ENCODE measurements around the gene CRYGS. TPM values are rescaled to one million over a fixed set of nuclear protein-coding genes. Genes with fewer than 3 reads are reported as not detected.
A peak's percentile ranks its signal among the peaks of the same experiment; 100 is the strongest.
"Not testable (repeated sequence)": the region's sequence is repeated elsewhere in the genome, so short reads cannot be mapped to it uniquely, and the experiment has no call there.

The CRYGS gene
- total and polyA plus RNA-seq, 3 experiments from 2014 or later: 2.7 to 3.0 TPM; not detected in 1

- POLR2A ChIA-PET: no interaction called here
- Mint-ChIP-seq H3K36me3 (peaks cover 0 to 11% (median 9%) of the 10 kb centered on the region in 3 donors), H3K4me3 (no peak overlapping the region), H3K9me3 (no peaks in the 10 kb centered on the region), H3K27ac (peak overlapping the region in 2 of 8 donors; percentile 17 to 63), H3K4me1 (peaks cover 25 to 61% (median 37%) of the 10 kb centered on the region in 3 donors), H3K27me3 (no peaks in the 10 kb centered on the region)
- CTCF ChIA-PET: no interaction called here
- no peak overlapping the region for H3K4me3 ChIP-seq (ENCODE audit: low read length)
- no peak overlapping the region for H3K27ac ChIP-seq (ENCODE audit: low read depth, low read length)
- H3K9me3 ChIP-seq (ENCODE audit: low read length): no peaks in the 10 kb centered on the region
- H3K27me3 ChIP-seq (ENCODE audit: insufficient read depth, low read length, poor library complexity, severe bottlenecking): no peaks in the 10 kb centered on the region
- DNase-seq: no peak
- peaks cover 24% of the 10 kb centered on the region for H3K4me1 ChIP-seq (ENCODE audit: insufficient read depth, low read length)
- H3K36me3 ChIP-seq (ENCODE audit: insufficient read depth, low read length): no peaks in the 10 kb centered on the region
Measured at GRCh38 chr3:186532598-186533072, 11.5 kb downstream of the CRYGS start.

- H3K27me3 Mint-ChIP-seq, DNase-seq: not testable (repeated sequence)
- peaks cover 24% of the 10 kb centered on the region for H3K4me1 ChIP-seq (ENCODE audit: insufficient read depth, low read length)
Measured at GRCh38 chr3:186531694-186532093, 12.5 kb downstream of the CRYGS start.

GRCh38 chr3:186530415-186530814, 13.8 kb downstream of the CRYGS start:
- no peak for DNase-seq
- Histone ChIP-seq H3K9me3 (ENCODE audit: low read length) (no peaks in the 10 kb centered on the region), H3K27me3 (ENCODE audit: insufficient read depth, low read length, poor library complexity, severe bottlenecking) (no peaks in the 10 kb centered on the region), H3K36me3 (ENCODE audit: insufficient read depth, low read length) (no peaks in the 10 kb centered on the region), H3K4me1 (ENCODE audit: insufficient read depth, low read length) (peaks cover 24% of the 10 kb centered on the region), H3K4me3 (ENCODE audit: low read length) (no peak overlapping the region), H3K27ac (ENCODE audit: low read depth, low read length) (no peak overlapping the region)
- Mint-ChIP-seq H3K36me3 (peaks cover 0 to 11% (median 11%) of the 10 kb centered on the region in 3 donors), H3K4me1 (peaks cover 25 to 50% (median 37%) of the 10 kb centered on the region in 3 donors), H3K27me3 (no peaks in the 10 kb centered on the region), H3K9me3 (no peaks in the 10 kb centered on the region), H3K27ac (no peak overlapping the region), H3K4me3 (no peak overlapping the region)
- ChIA-PET POLR2A (no interaction called here), CTCF (interaction anchor here (2.2 kb wide), 1 partner anchor 271 kb away, joined by 5 read pairs; no protein-coding TSS in a partner anchor)

More at GRCh38 chr3:186531694-186532093, 12.5 kb downstream of the CRYGS start:
- H3K36me3 ChIP-seq (ENCODE audit: insufficient read depth, low read length); H3K9me3 ChIP-seq (ENCODE audit: low read length); H3K4me3 Mint-ChIP-seq; H3K27ac ChIP-seq (ENCODE audit: low read depth, low read length); H3K27me3 ChIP-seq (ENCODE audit: insufficient read depth, low read length, poor library complexity, severe bottlenecking); CTCF ChIA-PET; H3K27ac Mint-ChIP-seq; H3K9me3 Mint-ChIP-seq; POLR2A ChIA-PET; H3K4me3 ChIP-seq (ENCODE audit: low read length): not testable (repeated sequence)
- Mint-ChIP-seq H3K4me1 (peaks cover 25 to 55% (median 37%) of the 10 kb centered on the region in 3 donors), H3K36me3 (peaks cover 0 to 11% (median 10%) of the 10 kb centered on the region in 3 donors)

GRCh38 chr3:186529201-186529999, 14.8 kb downstream of the CRYGS start:
- no peaks in the 10 kb centered on the region for H3K36me3 ChIP-seq (ENCODE audit: insufficient read depth, low read length)
- Mint-ChIP-seq H3K4me1 (peaks cover 18 to 41% (median 28%) of the 10 kb centered on the region in 3 donors), H3K27ac (peak overlapping the region in 4 of 8 donors; percentile 0 to 49 (median 34)), H3K9me3 (no peaks in the 10 kb centered on the region), H3K36me3 (peaks cover 0 to 11% (median 11%) of the 10 kb centered on the region in 3 donors), H3K4me3 (no peak overlapping the region), H3K27me3 (no peaks in the 10 kb centered on the region)
- ChIA-PET CTCF (interaction anchor here (2.2 kb wide), 1 partner anchor 270 kb away, joined by 5 read pairs; no protein-coding TSS in a partner anchor), POLR2A (no interaction called here)
- DNase-seq: no peak
- H3K9me3 ChIP-seq (ENCODE audit: low read length): no peaks in the 10 kb centered on the region
- peaks cover 20% of the 10 kb centered on the region for H3K4me1 ChIP-seq (ENCODE audit: insufficient read depth, low read length)
- H3K27me3 ChIP-seq (ENCODE audit: insufficient read depth, low read length, poor library complexity, severe bottlenecking): no peaks in the 10 kb centered on the region
- no peak overlapping the region for H3K27ac ChIP-seq (ENCODE audit: low read depth, low read length)
- H3K4me3 ChIP-seq (ENCODE audit: low read length): no peak overlapping the region

GRCh38 chr3:186526256-186526606, 17.9 kb downstream of the CRYGS start:
- ChIA-PET CTCF (no interaction called here), POLR2A (no interaction called here)
- H3K27ac ChIP-seq (ENCODE audit: low read depth, low read length): no peak overlapping the region
- H3K4me3 ChIP-seq (ENCODE audit: low read length): no peak overlapping the region
- no peak for DNase-seq
- Mint-ChIP-seq H3K27ac (peak overlapping the region in 1 of 8 donors; percentile 1), H3K9me3 (no peaks in the 10 kb centered on the region), H3K36me3 (peaks cover 0 to 11% (median 7%) of the 10 kb centered on the region in 3 donors), H3K4me3 (no peak overlapping the region), H3K4me1 (peaks cover 15 to 32% (median 18%) of the 10 kb centered on the region in 3 donors), H3K27me3 (no peaks in the 10 kb centered on the region)
- no peaks in the 10 kb centered on the region for H3K36me3 ChIP-seq (ENCODE audit: insufficient read depth, low read length)
- no peaks in the 10 kb centered on the region for H3K9me3 ChIP-seq (ENCODE audit: low read length)
- no peaks in the 10 kb centered on the region for H3K4me1 ChIP-seq (ENCODE audit: insufficient read depth, low read length)
- no peaks in the 10 kb centered on the region for H3K27me3 ChIP-seq (ENCODE audit: insufficient read depth, low read length, poor library complexity, severe bottlenecking)

- Histone ChIP-seq H3K9me3 (ENCODE audit: low read length) (no peaks in the 10 kb centered on the region), H3K36me3 (ENCODE audit: insufficient read depth, low read length) (no peaks in the 10 kb centered on the region), H3K4me3 (ENCODE audit: low read length) (no peak overlapping the region), H3K27ac (ENCODE audit: low read depth, low read length) (no peak overlapping the region), H3K27me3 (ENCODE audit: insufficient read depth, low read length, poor library complexity, severe bottlenecking) (no peaks in the 10 kb centered on the region), H3K4me1 (ENCODE audit: insufficient read depth, low read length) (peaks cover under 1% of the 10 kb centered on the region)
- no peak for DNase-seq
- H3K4me1 Mint-ChIP-seq: peaks cover 21 to 34% (median 24%) of the 10 kb centered on the region in 3 donors
- peaks cover 0 to 11% (median 7%) of the 10 kb centered on the region in 3 donors for H3K36me3 Mint-ChIP-seq
- CTCF ChIA-PET: no interaction called here
- no peak overlapping the region for H3K27ac Mint-ChIP-seq
- no peaks in the 10 kb centered on the region for H3K9me3 Mint-ChIP-seq
- POLR2A ChIA-PET: no interaction called here
- H3K27me3 Mint-ChIP-seq: no peaks in the 10 kb centered on the region
- no peak overlapping the region for H3K4me3 Mint-ChIP-seq
Measured at GRCh38 chr3:186525369-186526255, 18.6 kb downstream of the CRYGS start.

GRCh38 chr3:186524616-186525015, 19.6 kb downstream of the CRYGS start:
- H3K9me3 Mint-ChIP-seq: no peaks in the 10 kb centered on the region
- no peak overlapping the region for H3K4me3 Mint-ChIP-seq
- no peak overlapping the region for H3K4me3 ChIP-seq (ENCODE audit: low read length)
- CTCF ChIA-PET: interaction anchor here (1.2 kb wide), 1 partner anchor 16 kb away, joined by 3 read pairs; no protein-coding TSS in a partner anchor
- H3K27me3 ChIP-seq (ENCODE audit: insufficient read depth, low read length, poor library complexity, severe bottlenecking): no peaks in the 10 kb centered on the region
- H3K27ac ChIP-seq (ENCODE audit: low read depth, low read length): no peak overlapping the region
- H3K4me1 ChIP-seq (ENCODE audit: insufficient read depth, low read length): peaks cover 11% of the 10 kb centered on the region
- H3K27ac Mint-ChIP-seq: peak overlapping the region in 1 of 8 donors; percentile 39
- no peak for DNase-seq
- peaks cover 27 to 36% (median 29%) of the 10 kb centered on the region in 3 donors for H3K4me1 Mint-ChIP-seq
- no peaks in the 10 kb centered on the region for H3K36me3 ChIP-seq (ENCODE audit: insufficient read depth, low read length)
- POLR2A ChIA-PET: no interaction called here
- H3K36me3 Mint-ChIP-seq: peaks cover 0 to 11% (median 7%) of the 10 kb centered on the region in 3 donors
- no peaks in the 10 kb centered on the region for H3K9me3 ChIP-seq (ENCODE audit: low read length)
- H3K27me3 Mint-ChIP-seq: no peaks in the 10 kb centered on the region
